Ishikawa (cell line): ENCODE measurements around the gene STK11IP.

Source experiments
- CEBPB ChIP-seq: IDR thresholded peaks from 2 replicates; pipeline ENCODE4 v1.6.1; 2012
- CREB1 ChIP-seq: IDR thresholded peaks from 2 replicates; pipeline ENCODE4 v1.6.1; 2012; ENCODE audit warnings: low read depth
- EGR1 ChIP-seq: IDR thresholded peaks from 2 replicates; pipeline ENCODE4 v1.6.1; 2012
- EP300 ChIP-seq: IDR thresholded peaks from 2 replicates; pipeline ENCODE4 v1.6.1; 2012; ENCODE audit warnings: borderline replicate concordance
- FOXM1 ChIP-seq: IDR thresholded peaks from 2 replicates; pipeline ENCODE4 v1.6.1; 2012; ENCODE audit warnings: low read depth, borderline replicate concordance
- NFIC ChIP-seq: IDR thresholded peaks from 2 replicates; pipeline ENCODE4 v1.6.1; 2012
- RAD21 ChIP-seq: IDR thresholded peaks from 2 replicates; pipeline ENCODE4 v1.6.1; 2012; ENCODE audit warnings: low read depth
- TAF1 ChIP-seq: IDR thresholded peaks from 2 replicates; pipeline ENCODE4 v1.6.1; 2012; ENCODE audit warnings: low read depth, mild to moderate bottlenecking
- TCF12 ChIP-seq: IDR thresholded peaks from 2 replicates; pipeline ENCODE4 v1.6.1; 2012; ENCODE audit warnings: low read depth
- TEAD4 ChIP-seq: IDR thresholded peaks from 2 replicates; pipeline ENCODE4 v1.6.1; 2012
- YY1 ChIP-seq: IDR thresholded peaks from 2 replicates; pipeline ENCODE4 v1.6.1; 2012; ENCODE audit warnings: low read depth
- ZBTB7A ChIP-seq: IDR thresholded peaks from 2 replicates; pipeline ENCODE4 v1.6.1; 2012; ENCODE audit warnings: low read depth
- TF ChIP-seq, protein P1 (sequence below): IDR thresholded peaks from 2 replicates; pipeline ENCODE4 v1.6.1; 2012; ENCODE audit warnings: low read depth, mild to moderate bottlenecking
- TF ChIP-seq, protein P2 (sequence below): IDR thresholded peaks from 2 replicates; pipeline ENCODE4 v1.6.1; 2012
- TF ChIP-seq, protein P3 (sequence below): IDR thresholded peaks from 2 replicates; pipeline ENCODE4 v1.6.1; 2012

Gene STK11IP

GRCh38 chr2:219648963-219649362, 51.3 kb downstream of the STK11IP start:
- TF ChIP-seq CREB1 (no peak), EGR1 (no peak), FOXM1 (no peak), YY1 (no peak), RAD21 (no peak), TAF1 (no peak), ZBTB7A (no peak), TCF12 (no peak), NFIC (no peak), TEAD4 (no peak), CEBPB (no peak), EP300 (no peak)
- TF ChIP-seq, protein P1, sequence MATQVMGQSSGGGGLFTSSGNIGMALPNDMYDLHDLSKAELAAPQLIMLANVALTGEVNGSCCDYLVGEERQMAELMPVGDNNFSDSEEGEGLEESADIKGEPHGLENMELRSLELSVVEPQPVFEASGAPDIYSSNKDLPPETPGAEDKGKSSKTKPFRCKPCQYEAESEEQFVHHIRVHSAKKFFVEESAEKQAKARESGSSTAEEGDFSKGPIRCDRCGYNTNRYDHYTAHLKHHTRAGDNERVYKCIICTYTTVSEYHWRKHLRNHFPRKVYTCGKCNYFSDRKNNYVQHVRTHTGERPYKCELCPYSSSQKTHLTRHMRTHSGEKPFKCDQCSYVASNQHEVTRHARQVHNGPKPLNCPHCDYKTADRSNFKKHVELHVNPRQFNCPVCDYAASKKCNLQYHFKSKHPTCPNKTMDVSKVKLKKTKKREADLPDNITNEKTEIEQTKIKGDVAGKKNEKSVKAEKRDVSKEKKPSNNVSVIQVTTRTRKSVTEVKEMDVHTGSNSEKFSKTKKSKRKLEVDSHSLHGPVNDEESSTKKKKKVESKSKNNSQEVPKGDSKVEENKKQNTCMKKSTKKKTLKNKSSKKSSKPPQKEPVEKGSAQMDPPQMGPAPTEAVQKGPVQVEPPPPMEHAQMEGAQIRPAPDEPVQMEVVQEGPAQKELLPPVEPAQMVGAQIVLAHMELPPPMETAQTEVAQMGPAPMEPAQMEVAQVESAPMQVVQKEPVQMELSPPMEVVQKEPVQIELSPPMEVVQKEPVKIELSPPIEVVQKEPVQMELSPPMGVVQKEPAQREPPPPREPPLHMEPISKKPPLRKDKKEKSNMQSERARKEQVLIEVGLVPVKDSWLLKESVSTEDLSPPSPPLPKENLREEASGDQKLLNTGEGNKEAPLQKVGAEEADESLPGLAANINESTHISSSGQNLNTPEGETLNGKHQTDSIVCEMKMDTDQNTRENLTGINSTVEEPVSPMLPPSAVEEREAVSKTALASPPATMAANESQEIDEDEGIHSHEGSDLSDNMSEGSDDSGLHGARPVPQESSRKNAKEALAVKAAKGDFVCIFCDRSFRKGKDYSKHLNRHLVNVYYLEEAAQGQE = no peak
- TF ChIP-seq, protein P2, sequence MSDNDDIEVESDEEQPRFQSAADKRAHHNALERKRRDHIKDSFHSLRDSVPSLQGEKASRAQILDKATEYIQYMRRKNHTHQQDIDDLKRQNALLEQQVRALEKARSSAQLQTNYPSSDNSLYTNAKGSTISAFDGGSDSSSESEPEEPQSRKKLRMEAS = no peak
- TF ChIP-seq, protein P3, sequence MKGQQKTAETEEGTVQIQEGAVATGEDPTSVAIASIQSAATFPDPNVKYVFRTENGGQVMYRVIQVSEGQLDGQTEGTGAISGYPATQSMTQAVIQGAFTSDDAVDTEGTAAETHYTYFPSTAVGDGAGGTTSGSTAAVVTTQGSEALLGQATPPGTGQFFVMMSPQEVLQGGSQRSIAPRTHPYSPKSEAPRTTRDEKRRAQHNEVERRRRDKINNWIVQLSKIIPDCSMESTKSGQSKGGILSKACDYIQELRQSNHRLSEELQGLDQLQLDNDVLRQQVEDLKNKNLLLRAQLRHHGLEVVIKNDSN = no peak

GRCh38 chr2:219650426-219651248, 53.0 kb downstream of the STK11IP start:
- no peak for TF ChIP-seq FOXM1

DNA sequence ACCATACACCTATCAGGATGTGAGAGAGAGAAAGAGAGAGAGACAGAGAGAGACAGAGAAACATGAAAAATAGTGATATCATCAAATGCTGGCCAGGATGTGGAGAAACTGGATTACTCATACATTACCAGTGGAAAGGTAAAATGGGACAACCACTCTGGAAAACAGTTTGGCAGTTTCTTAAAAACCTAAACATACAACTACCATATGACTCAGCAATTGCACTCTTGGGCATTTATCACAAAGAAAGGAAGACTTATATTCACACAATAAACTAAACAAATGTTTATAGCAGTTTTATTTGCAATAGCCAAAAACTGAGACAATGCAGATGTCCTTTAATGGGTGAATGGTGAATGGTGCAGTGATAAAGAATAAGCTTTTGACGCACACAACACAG, 58.9 kb downstream of the STK11IP start:
- TF ChIP-seq, protein P3 = no peak
- TF ChIP-seq TEAD4 (no peak), FOXM1 (no peak)
- TF ChIP-seq, protein P2 = no peak

- TF ChIP-seq, protein P2 = no peak
These were observed 60.7 kb downstream of the STK11IP start for GRCh38 chr2:219658196-219658846.

- no peak for TF ChIP-seq EGR1
- TF ChIP-seq YY1 = no peak
- TF ChIP-seq CEBPB = no peak
- no peak for TF ChIP-seq RAD21
- TF ChIP-seq, protein P2 = no peak
- TF ChIP-seq TCF12 = no peak
- no peak for TF ChIP-seq EP300
- TF ChIP-seq, protein P1 = no peak
- TF ChIP-seq TEAD4 = no peak
- no peak for TF ChIP-seq FOXM1
- no peak for TF ChIP-seq CREB1
- no peak for TF ChIP-seq ZBTB7A
- TF ChIP-seq TAF1 = no peak
- TF ChIP-seq, protein P3 = no peak
- TF ChIP-seq NFIC = no peak
These were observed 61.2 kb downstream of the STK11IP start for GRCh38 chr2:219658874-219659273.
